ENCODE measurements around the gene LCT. TPM values are rescaled to one million over a fixed set of nuclear protein-coding genes. Genes with fewer than 3 reads are reported as not detected.

Gene LCT
- total and polyA plus RNA-seq, 2 of the 4 experiments (the other 2 are of a cell fraction): under 0.01 TPM; not detected in 1

DNA sequence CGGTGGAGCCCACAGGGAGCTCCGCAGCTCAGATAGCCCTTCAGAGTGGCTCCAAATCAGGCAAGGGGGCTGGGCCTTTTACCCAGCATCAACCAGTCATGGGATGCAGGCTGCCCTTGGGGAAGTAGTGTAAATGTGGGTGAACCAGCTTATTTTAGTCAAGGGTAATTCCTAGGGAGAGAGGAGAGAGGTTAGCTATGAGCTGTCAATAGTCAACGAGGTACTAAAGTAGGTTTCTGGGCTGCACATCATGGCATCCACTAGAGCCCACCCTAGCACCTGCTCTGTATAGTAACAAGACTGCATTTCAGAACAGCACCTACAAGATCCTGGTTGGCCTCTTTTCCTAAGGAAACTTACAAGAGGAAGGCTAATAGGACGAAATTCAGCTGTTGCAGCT is 48.7 kb upstream of the LCT start:
- POLR2A ChIA-PET (ENCODE audit: unreplicated experiment): no interaction called here
- no peak overlapping the region for H3K4me2 ChIP-seq (ENCODE audit: low read depth, low read length)
- no peak overlapping the region for H2BK5ac ChIP-seq (ENCODE audit: low read depth, low read length, poor library complexity, severe bottlenecking)
- no peak for TF ChIP-seq RAD21 (IDR thresholded peaks at IDR 0.05; ENCODE audit: low read length)
- no peak for TF ChIP-seq FOS (IDR thresholded peaks at IDR 0.05; ENCODE audit: low read depth, low read length)
- no peak for TF ChIP-seq NFE2L2 (IDR thresholded peaks at IDR 0.05; ENCODE audit: low read depth, low read length)
- intact Hi-C loops (cut with micrococcal nuclease) (no loop called here), in situ Hi-C loops (cut with MboI; ENCODE audit: low sequenced_read_pairs) (no loop called here), dilution Hi-C loops (cut with HindIII; ENCODE audit: low sequenced_read_pairs, unreplicated experiment) (no loop called here)
- no peaks in the 10 kb centered on the region for H4K20me1 ChIP-seq (ENCODE audit: insufficient read depth, low read length)
- no peak for DNase-seq
- H3K4me3 ChIP-seq (ENCODE audit: insufficient read depth, low read depth, low read length): no peak overlapping the region
- BruUV-seq (replicated peaks): no TSS peak
- no peak overlapping the region for H2BK15ac ChIP-seq (ENCODE audit: low read depth, low read length)
- no peak overlapping the region for H4K8ac ChIP-seq (ENCODE audit: low read depth in 2 of 2, low read length in 2 of 2)
- no peaks in the 10 kb centered on the region for H3K9me3 ChIP-seq (ENCODE audit: control insufficient read depth, insufficient read depth, low read length)
- H3K79me1 ChIP-seq (ENCODE audit: low read depth in 1 of 2, low read length in 2 of 2): no peaks in the 10 kb centered on the region
- H3K36me3 ChIP-seq (ENCODE audit: control insufficient read depth, insufficient read depth, low read length): no peaks in the 10 kb centered on the region
- no peak overlapping the region for H2AK9ac ChIP-seq (replicated peaks; ENCODE audit: low read depth, low read length, poor library complexity)
- no peak overlapping the region for H4K5ac ChIP-seq (ENCODE audit: low read depth, low read length)
- no peak overlapping the region for H2BK20ac ChIP-seq (ENCODE audit: low read depth, low read length)
- no peak overlapping the region for H3K4ac ChIP-seq (ENCODE audit: low read depth, low read length)
- no peak overlapping the region for H3K9ac ChIP-seq (ENCODE audit: low read depth, low read length)
- no peak overlapping the region for H2AFZ ChIP-seq (replicated peaks; ENCODE audit: low read length, poor library complexity)
- no peak overlapping the region for H3K18ac ChIP-seq (ENCODE audit: low read depth, low read length)
- no peaks in the 10 kb centered on the region for H3K9me1 ChIP-seq (ENCODE audit: insufficient read depth, low read length)
- no peak overlapping the region for H2BK120ac ChIP-seq (ENCODE audit: low read depth, low read length)
- H2AK5ac ChIP-seq (ENCODE audit: low read depth, low read length): no peak overlapping the region
- no peaks in the 10 kb centered on the region for H3K4me1 ChIP-seq (ENCODE audit: control insufficient read depth, insufficient read depth, low read length)
- peaks cover 5% of the 10 kb centered on the region for H3K27me3 ChIP-seq (ENCODE audit: control insufficient read depth, insufficient read depth, low read length)
- H4K91ac ChIP-seq (ENCODE audit: insufficient read depth, low read depth, low read length): no peak overlapping the region
- H3K27ac ChIP-seq (ENCODE audit: insufficient read depth, low read length): no peak overlapping the region
- CTCF ChIA-PET: interaction anchor here (1.0 kb wide), 1 partner anchor 10 kb away, joined by 3 read pairs; no protein-coding TSS in a partner anchor
- ATAC-seq (ENCODE audit: low read depth): no peak
- no peak overlapping the region for H3K23ac ChIP-seq (ENCODE audit: low read depth, low read length)
- H3K56ac ChIP-seq (ENCODE audit: extremely low read depth, insufficient read depth, low read length): no peak overlapping the region
- 100% methylated on average over 2 of the region's 4 CpGs; no CpG with 5 or more reads in 1 of the 2 experiments for WGBS, 2 experiments (ENCODE audit: extremely low coverage in 2 of 2, insufficient read length in 1 of 2)
- no peak overlapping the region for H3K14ac ChIP-seq (replicated peaks; ENCODE audit: low read depth, low read length)

All from IMR-90 (cell line).